Upper lobe of left lung (tissue), 6 donors: ENCODE results near the gene KIF2A. TPM values are rescaled to one million over a fixed set of nuclear protein-coding genes. Genes with fewer than 3 reads are reported as not detected.
A peak's percentile ranks its signal among the peaks of the same experiment; 100 is the strongest.

ENCODE experiments used
- ATAC-seq, 2 donors: fragments of 200-7000 bp; cut with Tn5 transposase; one replicate each; pipeline ENCODE4 v1.9.1; 2022; ENCODE audit warnings: mild to moderate bottlenecking in 2 of 2, moderate library complexity in 2 of 2; ENCODE audit not compliant: low FRiP score in 2 of 2
- DNase-seq, 2 donors: peaks; one replicate each; pipeline ENCODE4 v3.0.0-alpha.2; 2019 to 2020
- H3K27ac ChIP-seq, 4 donors: fragments of 200-600 bp; sonication (generic); one replicate each; pipeline ENCODE4 v1.5.1; 2016 to 2019
- H3K27me3 ChIP-seq, 4 donors: fragments of 200-600 bp; sonication (generic); one replicate each; pipeline ENCODE4 v1.5.1; 2017 to 2019
- H3K36me3 ChIP-seq, 4 donors: fragments of 200-600 bp; sonication (generic); one replicate each; pipeline ENCODE4 v1.5.1; 2016 to 2019
- H3K4me1 ChIP-seq, 4 donors: fragments of 200-600 bp; sonication (generic); one replicate each; pipeline ENCODE4 v1.5.1; 2018 to 2019
- H3K4me3 ChIP-seq, 4 donors: fragments of 200-600 bp; sonication (generic); one replicate each; pipeline ENCODE4 v1.5.1; 2017 to 2019; ENCODE audit warnings: mild to moderate bottlenecking in 2 of 4, moderate library complexity in 1 of 4
- H3K9me3 ChIP-seq, 4 donors: fragments of 200-600 bp; sonication (generic); one replicate each; pipeline ENCODE4 v1.5.1; 2018 to 2019
- EP300 ChIP-seq, 4 donors: sonication (generic); formaldehyde crosslinking; IDR thresholded peaks; one replicate each; pipeline ENCODE4 v1.5.1; 2017; ENCODE audit warnings: antibody characterized with exemption in 4 of 4, control low read depth in 2 of 4
- POLR2A ChIP-seq, 4 donors: fragments of 450-650 bp; IDR thresholded peaks; one replicate each; pipeline ENCODE4 v1.5.1; 2016 to 2017; ENCODE audit warnings: antibody characterized with exemption in 4 of 4, mild to moderate bottlenecking in 2 of 4
- POLR2AphosphoS5 ChIP-seq, 2 donors: sonication (generic); formaldehyde crosslinking; IDR thresholded peaks; one replicate each; pipeline ENCODE4 v1.5.1; 2017; ENCODE audit warnings: antibody characterized with exemption in 2 of 2
- WGBS, 2 donors: methylation state at CpG; one replicate each; pipeline ENCODE4 v1.1.5; 2017 to 2018; 5-methylcytosine and 5-hydroxymethylcytosine counted together
- total RNA-seq, 6 donors: library from RNA; depleted of rRNA in 4 of 6; stranded (reverse); fragments of >200 nt in 4 of 6; gene quantifications; one replicate each; pipeline versions ENCODE4 v1.1.0 to v1.2.1, GENCODE V29; 2016 to 2021
- TF ChIP-seq, protein P1 (sequence below), 6 experiments: fragments of 450-650 bp in 4 of 6; fragments of 200-600 bp in 2 of 6; sonication (generic) in 2 of 6; IDR thresholded peaks; one replicate each; pipeline ENCODE4 v1.5.1; 2016 to 2019; ENCODE audit warnings: antibody characterized with exemption in 6 of 6
- donor health status: DM: no; HTN: no; CAD: no; lungs with moderate emphysema.
- donor health status: DM: no; HTN: yes; CAD: no; lungs with severe emphysema.

The KIF2A gene
- total RNA-seq, 6 donors from 2014 or later, result 16.8 to 61.2 (median 23.7) TPM

DNA sequence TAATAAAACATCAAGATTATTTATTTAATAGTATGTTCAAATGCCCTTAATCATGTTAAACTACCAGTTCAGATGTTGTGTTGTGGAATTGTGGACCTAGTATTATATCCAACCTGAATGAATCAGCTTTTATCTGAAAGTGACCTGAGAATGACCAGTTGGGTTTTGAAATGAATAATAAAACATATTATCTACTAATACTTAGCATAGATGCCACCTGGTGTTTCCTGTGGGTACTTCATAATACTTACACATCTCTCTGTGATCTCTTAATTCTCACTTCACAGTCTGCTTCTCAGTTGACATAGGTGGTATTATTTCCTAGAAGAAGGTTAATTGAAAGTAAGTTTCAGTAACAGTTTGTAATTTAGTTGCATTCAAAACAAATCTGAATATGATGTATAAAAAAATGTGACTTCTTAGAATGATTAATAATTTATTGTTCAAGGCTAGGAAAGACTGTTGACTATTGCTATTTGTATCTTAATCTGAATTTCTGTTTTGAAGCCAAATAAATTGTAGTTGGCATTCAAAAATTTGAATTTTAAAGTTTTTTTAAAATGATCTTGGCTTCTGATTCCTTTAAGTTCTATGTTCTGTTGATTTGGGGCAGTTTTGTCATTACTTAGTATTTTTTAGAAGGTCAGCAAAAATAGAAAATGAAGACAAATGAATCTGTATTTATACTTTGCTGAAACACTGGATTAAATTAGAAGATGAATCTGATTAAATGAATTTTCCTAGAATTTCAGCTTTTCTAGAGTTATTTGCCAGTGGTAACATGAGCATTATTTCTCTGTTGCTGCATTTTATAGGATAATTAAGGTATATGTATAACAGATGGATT lies 48.2 kb downstream of the KIF2A start:
- peaks cover 3 to 78% (median 19%) of the 10 kb centered on the region in 4 donors for H3K36me3 ChIP-seq

DNA sequence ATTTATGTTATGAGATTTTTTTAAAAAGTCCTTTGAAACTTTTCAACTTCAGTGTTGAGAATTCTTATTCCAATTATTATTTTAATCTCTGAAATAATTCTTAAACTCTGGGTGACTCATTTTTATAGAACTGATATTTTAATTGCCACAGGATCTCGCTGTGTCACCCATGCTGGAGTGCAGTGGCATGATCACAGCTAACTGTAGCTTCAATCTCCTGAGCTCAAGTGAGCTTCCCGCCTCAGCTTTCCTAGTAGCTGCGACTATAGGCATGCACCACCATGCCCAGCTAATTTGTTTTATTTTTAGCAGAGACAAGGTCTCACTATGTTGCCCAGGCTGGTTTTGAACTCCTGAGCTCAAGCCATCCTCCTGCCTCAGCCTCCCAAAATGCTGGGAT lies 56.7 kb downstream of the KIF2A start:
- ATAC-seq, result no peak
- no peak overlapping the region for H3K27ac ChIP-seq
- peaks cover 0 to 76% (median 34%) of the 10 kb centered on the region in 4 donors for H3K36me3 ChIP-seq
- H3K9me3 ChIP-seq, result no peaks in the 10 kb centered on the region
- TF ChIP-seq POLR2A (IDR thresholded peaks at IDR 0.05) (no peak), EP300 (IDR thresholded peaks at IDR 0.05) (no peak), POLR2AphosphoS5 (IDR thresholded peaks at IDR 0.05) (no peak)
- TF ChIP-seq, protein P1, sequence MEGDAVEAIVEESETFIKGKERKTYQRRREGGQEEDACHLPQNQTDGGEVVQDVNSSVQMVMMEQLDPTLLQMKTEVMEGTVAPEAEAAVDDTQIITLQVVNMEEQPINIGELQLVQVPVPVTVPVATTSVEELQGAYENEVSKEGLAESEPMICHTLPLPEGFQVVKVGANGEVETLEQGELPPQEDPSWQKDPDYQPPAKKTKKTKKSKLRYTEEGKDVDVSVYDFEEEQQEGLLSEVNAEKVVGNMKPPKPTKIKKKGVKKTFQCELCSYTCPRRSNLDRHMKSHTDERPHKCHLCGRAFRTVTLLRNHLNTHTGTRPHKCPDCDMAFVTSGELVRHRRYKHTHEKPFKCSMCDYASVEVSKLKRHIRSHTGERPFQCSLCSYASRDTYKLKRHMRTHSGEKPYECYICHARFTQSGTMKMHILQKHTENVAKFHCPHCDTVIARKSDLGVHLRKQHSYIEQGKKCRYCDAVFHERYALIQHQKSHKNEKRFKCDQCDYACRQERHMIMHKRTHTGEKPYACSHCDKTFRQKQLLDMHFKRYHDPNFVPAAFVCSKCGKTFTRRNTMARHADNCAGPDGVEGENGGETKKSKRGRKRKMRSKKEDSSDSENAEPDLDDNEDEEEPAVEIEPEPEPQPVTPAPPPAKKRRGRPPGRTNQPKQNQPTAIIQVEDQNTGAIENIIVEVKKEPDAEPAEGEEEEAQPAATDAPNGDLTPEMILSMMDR (IDR thresholded peaks at IDR 0.05), result no peak
- no peak for DNase-seq
- no peak overlapping the region for H3K4me3 ChIP-seq
- H3K27me3 ChIP-seq, result no peaks in the 10 kb centered on the region
- 95 to 98% methylated on average over 3 of the region's 3 CpGs for WGBS, 2 donors
- H3K4me1 ChIP-seq, result no peaks in the 10 kb centered on the region

More for the DNA sequence above, 48.2 kb downstream of the KIF2A start:
- no peak overlapping the region for H3K4me3 ChIP-seq
- H3K9me3 ChIP-seq, result no peaks in the 10 kb centered on the region
- ATAC-seq (peak in 1 of 2 donors; percentile 72), DNase-seq (no peak)
- H3K27ac ChIP-seq, result no peak overlapping the region
- no peaks in the 10 kb centered on the region for H3K4me1 ChIP-seq
- TF ChIP-seq POLR2A (IDR thresholded peaks at IDR 0.05) (no peak), EP300 (IDR thresholded peaks at IDR 0.05) (no peak), POLR2AphosphoS5 (IDR thresholded peaks at IDR 0.05) (no peak)
- TF ChIP-seq, protein P1 (IDR thresholded peaks at IDR 0.05), result peak; percentile 31 to 68 (median 56)
- H3K27me3 ChIP-seq, result no peaks in the 10 kb centered on the region

DNA sequence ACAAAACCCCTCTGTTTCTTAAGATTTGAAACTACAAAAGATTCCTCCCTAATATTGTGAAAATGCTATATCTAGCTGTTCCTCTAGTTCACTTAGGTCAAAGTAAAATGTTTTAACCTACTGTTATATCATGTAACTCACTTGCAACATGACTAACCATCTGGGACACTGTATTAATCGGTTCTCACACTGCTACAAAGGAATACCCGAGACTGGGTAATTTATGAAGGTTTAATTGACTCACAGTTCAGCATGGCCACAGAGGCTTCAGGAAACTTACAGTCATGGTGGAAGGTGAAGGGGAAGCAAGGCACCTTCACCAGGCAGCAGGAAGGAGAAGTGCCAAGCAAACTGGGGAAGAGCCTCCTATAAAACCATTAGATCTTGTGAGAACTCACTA lies 63.0 kb downstream of the KIF2A start:
- 90 to 92% methylated on average over 2 of the region's 2 CpGs for WGBS, 2 donors
- DNase-seq, result no peak
- no peaks in the 10 kb centered on the region for H3K4me1 ChIP-seq
- H3K27me3 ChIP-seq, result no peaks in the 10 kb centered on the region
- no peaks in the 10 kb centered on the region for H3K9me3 ChIP-seq
- no peak overlapping the region for H3K27ac ChIP-seq
- no peak for ATAC-seq
- peaks cover 0 to 53% (median 19%) of the 10 kb centered on the region in 4 donors for H3K36me3 ChIP-seq
- H3K4me3 ChIP-seq, result no peak overlapping the region
- no peak for TF ChIP-seq EP300 (IDR thresholded peaks at IDR 0.05)
- no peak for TF ChIP-seq POLR2A (IDR thresholded peaks at IDR 0.05)
- TF ChIP-seq, protein P1 (IDR thresholded peaks at IDR 0.05), result no peak
- no peak for TF ChIP-seq POLR2AphosphoS5 (IDR thresholded peaks at IDR 0.05)

DNA sequence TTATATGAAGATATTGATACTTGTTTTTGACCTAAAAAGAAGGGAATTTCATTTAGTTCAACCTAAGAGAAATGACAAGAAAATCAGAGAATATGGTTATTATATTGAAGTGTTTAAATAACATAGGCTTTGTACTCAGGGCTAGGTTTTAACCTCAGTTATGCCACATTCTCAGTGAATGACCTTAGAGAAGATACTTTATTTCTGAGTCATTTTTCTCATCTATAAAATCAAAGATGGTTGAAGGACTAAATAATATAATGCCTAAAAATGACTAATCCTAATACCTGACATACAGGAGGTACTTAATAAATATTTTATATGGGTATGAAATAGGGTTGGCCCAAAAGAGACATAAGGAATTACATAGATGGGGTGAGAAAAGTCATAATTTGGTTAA lies 65.4 kb downstream of the KIF2A start:
- ATAC-seq (no peak), DNase-seq (no peak)
- H3K36me3 ChIP-seq, result peaks cover 0 to 53% (median 12%) of the 10 kb centered on the region in 4 donors

More for the DNA sequence above, 65.4 kb downstream of the KIF2A start:
- Histone ChIP-seq H3K27me3 (no peaks in the 10 kb centered on the region), H3K9me3 (no peaks in the 10 kb centered on the region), H3K4me3 (no peak overlapping the region), H3K27ac (no peak overlapping the region), H3K4me1 (no peaks in the 10 kb centered on the region)
- TF ChIP-seq, protein P1 (IDR thresholded peaks at IDR 0.05), result no peak
- no peak for TF ChIP-seq POLR2AphosphoS5 (IDR thresholded peaks at IDR 0.05)
- TF ChIP-seq POLR2A (IDR thresholded peaks at IDR 0.05), result no peak
- TF ChIP-seq EP300 (IDR thresholded peaks at IDR 0.05), result no peak
